Right hindlimb (tissue), 1 donor: ENCODE results near the gene ATP13A3.
A peak's percentile ranks its signal among the peaks of the same experiment; 100 is the strongest.

ENCODE experiments used
- DNase-seq: peaks from one replicate; pipeline ENCODE4 v3.0.0-alpha.2; 2018

Gene ATP13A3

GRCh38 chr3:194390835-194391234 lies 96.0 kb downstream of the ATP13A3 start:
- no peak for DNase-seq

- no peak for DNase-seq
Observed at GRCh38 chr3:194389269-194389668, 97.5 kb downstream of the ATP13A3 start.

DNA sequence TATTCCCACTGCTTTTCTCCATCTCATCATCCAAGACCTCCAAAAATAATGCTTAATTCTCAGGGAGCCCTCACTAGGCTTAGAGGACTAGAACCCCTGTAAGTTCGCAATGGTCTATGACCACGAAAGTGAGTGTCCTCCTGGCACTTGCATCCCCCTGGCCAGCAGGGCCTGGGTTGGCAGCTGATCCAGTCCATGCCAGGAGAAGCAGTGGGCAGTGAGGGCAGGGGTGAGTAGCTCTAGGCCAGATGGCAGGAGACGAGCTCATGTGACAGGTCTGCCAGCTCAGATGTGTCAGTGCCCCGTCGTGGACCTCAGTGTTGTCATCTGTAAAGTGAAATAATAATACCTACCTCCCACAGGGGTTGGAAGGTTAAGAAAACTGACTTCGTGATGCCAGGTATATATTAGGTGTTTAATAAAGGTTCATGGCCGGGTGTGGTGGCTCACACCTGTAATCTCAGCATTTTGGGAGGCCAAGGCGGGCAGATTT lies 98.8 kb downstream of the ATP13A3 start:
- no peak for DNase-seq

DNA sequence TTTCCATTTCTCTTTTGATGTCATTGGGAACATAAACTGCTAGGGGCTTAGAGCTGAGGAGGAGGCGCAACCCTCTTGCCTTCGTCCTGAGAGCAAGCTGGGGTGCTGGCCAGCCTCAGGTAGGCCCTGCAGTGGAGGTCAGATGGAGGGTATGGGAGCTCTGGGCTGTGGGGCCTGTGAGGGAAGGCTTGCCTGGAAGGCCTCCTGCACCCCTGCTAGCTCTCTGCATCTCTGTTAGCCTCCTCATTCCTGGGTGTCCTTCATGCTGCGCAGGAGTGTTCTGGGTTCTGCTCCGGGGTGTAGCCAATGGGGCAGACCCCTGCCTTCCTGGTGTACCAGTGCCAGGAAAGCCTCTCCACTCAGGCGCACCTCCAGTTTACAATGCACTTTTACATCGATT lies 99.5 kb downstream of the ATP13A3 start:
- no peak for DNase-seq

DNA sequence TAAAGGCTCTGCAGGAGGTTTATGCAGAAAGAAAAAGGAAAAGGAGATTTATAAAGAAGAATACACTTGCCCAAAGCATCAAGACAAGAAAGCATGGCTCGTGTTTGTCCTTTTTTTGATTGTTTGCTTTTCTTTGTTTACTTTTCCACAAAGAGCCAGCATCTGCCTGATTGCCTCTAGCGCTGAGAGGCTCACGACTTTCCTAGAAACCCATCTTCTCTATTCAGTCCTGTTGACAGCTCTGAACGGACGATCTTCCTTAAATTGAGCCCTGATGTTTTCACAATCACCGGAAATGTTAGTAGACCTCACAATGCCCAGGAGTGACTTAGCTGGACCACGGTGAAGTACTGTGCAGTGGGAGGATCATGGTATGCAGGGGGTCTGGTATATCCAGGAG lies 100.2 kb downstream of the ATP13A3 start:
- DNase-seq, result no peak

DNA sequence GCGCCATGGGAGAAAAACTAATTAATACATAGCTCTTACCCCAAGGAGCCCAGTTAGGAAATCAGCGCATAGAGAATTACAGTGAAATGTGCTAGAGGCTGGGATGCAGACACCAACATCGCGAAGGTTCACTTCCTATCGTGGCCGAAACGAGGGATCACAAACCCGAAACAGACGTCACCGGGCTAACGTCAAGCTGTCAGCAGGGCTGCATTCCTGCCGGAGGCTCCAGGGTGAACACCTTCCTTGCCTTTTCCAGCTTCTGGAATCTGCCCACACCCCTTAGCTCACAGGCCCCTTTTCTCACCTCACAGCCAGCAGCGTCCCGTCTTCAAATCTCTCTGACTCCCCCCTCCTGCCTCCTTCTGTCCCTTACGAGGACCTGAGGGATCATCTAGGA lies 100.7 kb downstream of the ATP13A3 start:
- DNase-seq, result no peak

GRCh38 chr3:194384569-194385001 lies 102.2 kb downstream of the ATP13A3 start:
- DNase-seq, result no peak

- no peak for DNase-seq
Observed at GRCh38 chr3:194384156-194384555, 102.6 kb downstream of the ATP13A3 start.

- no peak for DNase-seq
Observed at GRCh38 chr3:194383276-194383940, 103.4 kb downstream of the ATP13A3 start.

DNA sequence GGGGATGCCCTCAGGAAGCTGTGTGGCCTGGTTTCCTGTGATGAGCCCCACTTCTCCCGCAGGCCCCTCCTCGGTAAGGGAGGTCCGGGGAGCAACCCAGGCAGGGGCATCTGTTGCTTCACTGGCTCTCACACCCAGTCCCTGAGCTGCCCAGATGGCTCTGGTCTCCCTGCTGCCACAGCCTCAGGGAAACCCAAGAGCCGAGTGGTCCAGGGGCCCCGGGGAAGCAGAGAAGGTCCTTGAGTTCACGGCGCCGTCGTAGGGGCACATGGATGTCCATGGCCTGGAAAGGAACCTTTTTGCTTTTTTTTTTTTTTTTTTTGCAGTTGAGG lies 103.9 kb downstream of the ATP13A3 start:
- DNase-seq, result no peak

- DNase-seq, result peak; percentile 11
Observed at GRCh38 chr3:194382196-194382891, 104.5 kb downstream of the ATP13A3 start.

- peak; percentile 14 for DNase-seq
Observed at GRCh38 chr3:194381460-194381875, 105.3 kb downstream of the ATP13A3 start.

DNA sequence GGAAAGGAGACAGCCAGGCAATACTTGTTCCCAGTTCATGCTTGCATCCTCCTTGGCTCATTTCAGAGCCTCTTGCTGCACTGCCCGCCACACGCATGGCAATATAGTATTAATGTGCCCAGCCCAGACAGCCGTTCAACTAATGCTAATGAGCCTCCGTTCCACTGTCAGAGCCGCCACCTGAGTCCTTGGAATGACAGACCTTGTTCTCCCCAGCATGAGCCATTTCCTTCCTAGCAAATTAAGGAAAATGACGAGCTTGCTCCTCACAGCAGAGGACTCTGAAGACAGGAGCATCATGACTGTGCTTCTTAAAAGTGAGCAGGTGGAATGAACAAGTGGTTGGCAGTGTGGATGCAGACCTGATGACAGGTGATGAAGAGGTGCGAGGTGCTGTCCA lies 106.5 kb downstream of the ATP13A3 start:
- peak; percentile 5 for DNase-seq

- DNase-seq, result peak; percentile 4
Observed at GRCh38 chr3:194379651-194380050, 107.2 kb downstream of the ATP13A3 start.

DNA sequence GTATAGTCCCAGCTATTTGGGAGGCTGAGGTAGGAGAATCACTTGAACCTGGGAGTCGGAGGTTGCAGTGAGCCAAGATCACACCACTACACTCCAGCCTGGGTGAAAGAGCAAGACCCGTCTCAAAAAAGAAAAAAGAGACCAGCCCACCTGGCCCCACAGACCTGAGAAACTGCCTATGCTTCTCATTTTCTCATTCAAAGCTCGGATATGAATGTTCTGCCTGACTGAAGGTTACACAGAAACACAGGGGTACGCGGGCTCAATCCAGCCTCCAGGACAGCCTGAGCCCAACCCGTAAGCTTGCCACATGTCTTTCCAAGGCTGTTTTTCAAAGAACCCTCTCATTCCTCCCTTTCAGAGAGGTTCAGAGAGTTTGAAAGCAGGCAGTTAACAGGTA lies 107.6 kb downstream of the ATP13A3 start:
- DNase-seq, result no peak

- no peak for DNase-seq
Observed at GRCh38 chr3:194377708-194378107, 109.1 kb downstream of the ATP13A3 start.

GRCh38 chr3:194376241-194376560 lies 110.6 kb downstream of the ATP13A3 start:
- DNase-seq, result no peak

- DNase-seq, result no peak
Observed at GRCh38 chr3:194375473-194376240, 111.1 kb downstream of the ATP13A3 start.

GRCh38 chr3:194374935-194375334 lies 111.9 kb downstream of the ATP13A3 start:
- no peak for DNase-seq

GRCh38 chr3:194373899-194374298 lies 112.9 kb downstream of the ATP13A3 start:
- no peak for DNase-seq

GRCh38 chr3:194373028-194373427 lies 113.8 kb downstream of the ATP13A3 start:
- DNase-seq, result no peak

- DNase-seq, result no peak
Observed at GRCh38 chr3:194370753-194371152, 116.0 kb downstream of the ATP13A3 start.

DNA sequence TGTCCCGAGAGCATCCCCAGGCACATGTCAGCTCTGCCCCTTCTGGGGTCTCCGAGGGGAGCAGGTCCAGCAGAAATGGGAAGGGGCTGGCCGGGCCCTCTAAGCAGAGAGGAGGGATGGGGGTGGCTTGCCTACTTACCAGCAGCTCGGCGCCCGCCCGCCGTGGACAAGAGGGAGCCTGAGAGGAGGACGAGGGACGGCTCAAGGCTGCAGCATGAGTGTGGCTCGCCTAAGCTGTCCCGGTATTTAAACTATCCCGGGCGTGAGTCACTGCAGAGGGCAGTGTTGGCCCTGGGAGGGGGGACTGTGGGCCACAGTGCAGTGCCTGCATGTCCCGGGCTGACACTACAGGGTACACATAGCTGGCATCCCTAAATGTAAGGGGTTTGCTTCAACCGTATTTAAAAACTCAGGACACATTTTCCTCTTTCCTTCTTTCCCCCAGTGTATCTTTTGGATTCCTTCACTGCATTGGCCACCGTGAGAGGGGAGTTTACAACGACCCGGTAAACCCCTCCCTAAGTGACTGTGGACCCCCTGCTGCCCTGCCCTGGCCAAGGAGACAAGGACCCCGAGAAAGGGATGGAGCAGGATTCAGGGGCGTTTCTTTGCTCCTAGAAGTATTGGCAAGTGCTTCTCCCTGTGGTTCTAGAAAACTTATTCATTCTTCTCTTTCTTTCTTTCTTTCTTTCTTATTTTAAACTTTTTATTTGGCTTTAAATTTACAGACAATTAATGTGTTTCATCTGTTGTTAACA lies 117.1 kb downstream of the ATP13A3 start, which contains the start of gene LRRC15:
Gene LRRC15, minus strand, starts transcription at position 222 of the 758 bp plus-strand sequence. CDS start 8,700 bp downstream, outside the sequence.
- peak; percentile 55 for DNase-seq
